Gastroesophageal sphincter (tissue), 3 donors: Measurements from ENCODE around the gene TBC1D5.

Source experiments
- CTCF ChIP-seq, 4 experiments: fragments of 200-600 bp in 2 of 4; fragments of 450-650 bp in 2 of 4; sonication (generic) in 1 of 4; IDR thresholded peaks; one replicate each; pipeline ENCODE4 v1.5.1; 2017 to 2019; ENCODE audit warnings: antibody characterized with exemption in 4 of 4, mild to moderate bottlenecking in 2 of 4, moderate library complexity in 2 of 4
- POLR2AphosphoS5 ChIP-seq: sonication (generic); formaldehyde crosslinking; IDR thresholded peaks from one replicate; pipeline ENCODE4 v1.6.1; 2017; ENCODE audit warnings: antibody characterized with exemption

- TF ChIP-seq CTCF (IDR thresholded peaks at IDR 0.05) (no peak), POLR2AphosphoS5 (no peak)
Observed at GRCh38 chr3:17314171-17314570, 428.3 kb downstream of the TBC1D5 start.
